BLaER1 (cell line): ENCODE results near the gene TTF1.

Experiments used
- H3K27ac ChIP-seq: shearing (Covaris generic); formaldehyde crosslinking; 2 replicates; pipeline ENCODE4 v1.8.1; 2022
- H3K27me3 ChIP-seq: shearing (Covaris generic); formaldehyde crosslinking; 2 replicates; pipeline ENCODE4 v1.8.1; 2022
- H3K36me3 ChIP-seq: shearing (Covaris generic); formaldehyde crosslinking; 2 replicates; pipeline ENCODE4 v1.8.1; 2022
- H3K4me1 ChIP-seq: shearing (Covaris generic); formaldehyde crosslinking; 2 replicates; pipeline ENCODE4 v1.8.1; 2022
- H3K4me2 ChIP-seq: shearing (Covaris generic); formaldehyde crosslinking; 2 replicates; pipeline ENCODE4 v1.8.1; 2022
- H3K4me3 ChIP-seq: shearing (Covaris generic); formaldehyde crosslinking; 2 replicates; pipeline ENCODE4 v1.8.1; 2022
- H3K9ac ChIP-seq: shearing (Covaris generic); formaldehyde crosslinking; 2 replicates; pipeline ENCODE4 v1.8.1; 2022
- H3K9me3 ChIP-seq: shearing (Covaris generic); formaldehyde crosslinking; 2 replicates; pipeline ENCODE4 v1.8.1; 2022
- H4K20me1 ChIP-seq: shearing (Covaris generic); formaldehyde crosslinking; 2 replicates; pipeline ENCODE4 v1.8.1; 2022
- Cebpa-rat ChIP-seq: shearing (Covaris generic); IDR thresholded peaks from 2 replicates; pipeline ENCODE4 v1.8.1; 2022

TTF1 gene

GRCh38 chr9:132369421-132369820, 37.2 kb downstream of the TTF1 start:
- H3K4me2 ChIP-seq: no peak overlapping the region
- no peak overlapping the region for H3K27ac ChIP-seq
- no peak overlapping the region for H3K9ac ChIP-seq
- H3K36me3 ChIP-seq: peaks cover 1% of the 10 kb centered on the region; the same call in 1 of the 2 replicates
- peaks cover 27% of the 10 kb centered on the region for H3K4me1 ChIP-seq
- no peak for TF ChIP-seq Cebpa-rat
- H3K4me3 ChIP-seq: no peak overlapping the region
- H4K20me1 ChIP-seq: no peaks in the 10 kb centered on the region
- H3K9me3 ChIP-seq: no peaks in the 10 kb centered on the region
- H3K27me3 ChIP-seq: no peaks in the 10 kb centered on the region

GRCh38 chr9:132367613-132368313, 38.9 kb downstream of the TTF1 start:
- H3K27me3 ChIP-seq: no peaks in the 10 kb centered on the region
- no peak overlapping the region for H3K4me3 ChIP-seq
- peaks cover 10% of the 10 kb centered on the region for H3K4me1 ChIP-seq
- no peak overlapping the region for H3K9ac ChIP-seq
- no peaks in the 10 kb centered on the region for H3K36me3 ChIP-seq
- no peak for TF ChIP-seq Cebpa-rat
- no peaks in the 10 kb centered on the region for H4K20me1 ChIP-seq
- no peaks in the 10 kb centered on the region for H3K9me3 ChIP-seq
- no peak overlapping the region for H3K4me2 ChIP-seq
- H3K27ac ChIP-seq: no peak overlapping the region

GRCh38 chr9:132366481-132366880, 40.2 kb downstream of the TTF1 start:
- no peak for TF ChIP-seq Cebpa-rat
- no peak overlapping the region for H3K4me2 ChIP-seq
- H3K27ac ChIP-seq: no peak overlapping the region

GRCh38 chr9:132365986-132366385, 40.7 kb downstream of the TTF1 start:
- no peak overlapping the region for H3K4me3 ChIP-seq
- H3K9ac ChIP-seq: no peak overlapping the region
- no peak for TF ChIP-seq Cebpa-rat
- H3K9me3 ChIP-seq: no peaks in the 10 kb centered on the region
- no peaks in the 10 kb centered on the region for H3K27me3 ChIP-seq
- H3K4me2 ChIP-seq: no peak overlapping the region
- no peaks in the 10 kb centered on the region for H3K36me3 ChIP-seq
- no peaks in the 10 kb centered on the region for H4K20me1 ChIP-seq
- no peaks in the 10 kb centered on the region for H3K4me1 ChIP-seq
- no peak overlapping the region for H3K27ac ChIP-seq

More at GRCh38 chr9:132366481-132366880, 40.2 kb downstream of the TTF1 start:
- Histone ChIP-seq H4K20me1 (no peaks in the 10 kb centered on the region), H3K9ac (no peak overlapping the region), H3K4me1 (no peaks in the 10 kb centered on the region), H3K4me3 (no peak overlapping the region), H3K27me3 (no peaks in the 10 kb centered on the region), H3K36me3 (no peaks in the 10 kb centered on the region), H3K9me3 (no peaks in the 10 kb centered on the region)

- H3K27ac ChIP-seq: no peak overlapping the region
- no peak overlapping the region for H3K4me2 ChIP-seq
- no peaks in the 10 kb centered on the region for H3K36me3 ChIP-seq
- no peaks in the 10 kb centered on the region for H3K9me3 ChIP-seq
- no peak overlapping the region for H3K4me3 ChIP-seq
- H3K9ac ChIP-seq: no peak overlapping the region
- no peak for TF ChIP-seq Cebpa-rat
- no peaks in the 10 kb centered on the region for H3K4me1 ChIP-seq
- H4K20me1 ChIP-seq: no peaks in the 10 kb centered on the region
- no peaks in the 10 kb centered on the region for H3K27me3 ChIP-seq
Observed at GRCh38 chr9:132364068-132364467, 42.6 kb downstream of the TTF1 start.

- H3K9me3 ChIP-seq: no peaks in the 10 kb centered on the region
- TF ChIP-seq Cebpa-rat: no peak
- no peaks in the 10 kb centered on the region for H3K27me3 ChIP-seq
- peaks cover 13% of the 10 kb centered on the region; the same call in 1 of the 2 replicates for H4K20me1 ChIP-seq
- peak overlapping the region; percentile 48; the same call in 1 of the 2 replicates for H3K4me2 ChIP-seq
- H3K27ac ChIP-seq: no peak overlapping the region
- peaks cover 49% of the 10 kb centered on the region for H3K4me1 ChIP-seq
- no peak overlapping the region for H3K9ac ChIP-seq
- peaks cover 7% of the 10 kb centered on the region for H3K36me3 ChIP-seq
- no peak overlapping the region for H3K4me3 ChIP-seq
Observed at GRCh38 chr9:132357764-132358163, 48.9 kb downstream of the TTF1 start.

GRCh38 chr9:132356324-132356924, 50.2 kb downstream of the TTF1 start:
- H3K9ac ChIP-seq: no peak overlapping the region
- no peak overlapping the region for H3K27ac ChIP-seq
- H3K4me2 ChIP-seq: peak overlapping the region; percentile 66; the same call in 1 of the 2 replicates
- peaks cover 18% of the 10 kb centered on the region; the same call in 1 of the 2 replicates for H4K20me1 ChIP-seq
- H3K4me1 ChIP-seq: peaks cover 63% of the 10 kb centered on the region
- H3K4me3 ChIP-seq: no peak overlapping the region
- H3K9me3 ChIP-seq: no peaks in the 10 kb centered on the region
- no peak for TF ChIP-seq Cebpa-rat
- H3K27me3 ChIP-seq: no peaks in the 10 kb centered on the region
- H3K36me3 ChIP-seq: peaks cover 15% of the 10 kb centered on the region

GRCh38 chr9:132354637-132355355, 51.8 kb downstream of the TTF1 start, which contains the start of gene SETX:
Gene SETX (minus strand): TSS chr9:132354986. CDS start chr9:132349428, 5,558 bp downstream.
- TF ChIP-seq Cebpa-rat: no peak
- Histone ChIP-seq H3K4me3 (peak within 1 kb of the TSS; percentile 79), H3K27me3 (no peaks in the 10 kb centered on the region), H3K4me1 (peaks cover 76% of the 10 kb centered on the region), H3K27ac (peak within 1 kb of the TSS; percentile 96), H3K9ac (peak within 1 kb of the TSS; percentile 95), H3K4me2 (peak within 1 kb of the TSS; percentile 97), H3K36me3 (peaks cover 21% of the 10 kb centered on the region), H4K20me1 (peaks cover 26% of the 10 kb centered on the region; the same call in 1 of the 2 replicates), H3K9me3 (no peaks in the 10 kb centered on the region)

- Histone ChIP-seq H3K4me3 (peak overlapping the region; percentile 79), H4K20me1 (peaks cover 51% of the 10 kb centered on the region), H3K4me1 (peaks cover 72% of the 10 kb centered on the region), H3K4me2 (peak overlapping the region; percentile 97), H3K9ac (peak overlapping the region; percentile 95), H3K9me3 (no peaks in the 10 kb centered on the region), H3K27me3 (no peaks in the 10 kb centered on the region), H3K27ac (peak overlapping the region; percentile 56), H3K36me3 (peaks cover 53% of the 10 kb centered on the region)
- no peak for TF ChIP-seq Cebpa-rat
Observed at GRCh38 chr9:132351404-132352045, 55.1 kb downstream of the TTF1 start.
